Mesenchymal stem cell (in vitro differentiated cells and primary cell): Measurements from ENCODE around the gene ITGA11.

Source experiments
- DNase-seq: peaks from one replicate; pipeline ENCODE4 v3.0.0-alpha.2; 2013
- H2AFZ ChIP-seq: one replicate; pipeline ENCODE4 v1.6.1; 2013; ENCODE audit warnings: low read depth, mild to moderate bottlenecking, control low read depth, inconsistent platforms, low read length, moderate library complexity
- H2AK5ac ChIP-seq: 2 replicates; pipeline ENCODE4 v1.6.1; 2013; ENCODE audit warnings: low read length, moderate library complexity, mild to moderate bottlenecking, inconsistent platforms; ENCODE audit not compliant: severe bottlenecking
- H2BK120ac ChIP-seq: one replicate; pipeline ENCODE4 v1.6.1; 2013; ENCODE audit warnings: low read depth, mild to moderate bottlenecking, inconsistent platforms, low read length, moderate library complexity
- H2BK12ac ChIP-seq, 2 experiments: one replicate each; pipeline ENCODE4 v1.6.1; 2013; ENCODE audit warnings: inconsistent platforms in 2 of 2, low read length in 2 of 2, mild to moderate bottlenecking in 2 of 2, moderate library complexity in 2 of 2, control low read depth in 1 of 2
- H2BK15ac ChIP-seq: one replicate; pipeline ENCODE4 v1.6.1; 2013; ENCODE audit warnings: mild to moderate bottlenecking, low read depth, inconsistent platforms; ENCODE audit not compliant: poor library complexity, severe bottlenecking
- H2BK5ac ChIP-seq: 2 replicates; pipeline ENCODE4 v1.6.1; 2013; ENCODE audit warnings: low read depth, mild to moderate bottlenecking, low read length, control low read depth, inconsistent platforms; ENCODE audit not compliant: poor library complexity, severe bottlenecking
- H3K14ac ChIP-seq, 2 experiments: one replicate each; pipeline ENCODE4 v1.6.1; 2013; ENCODE audit warnings: inconsistent platforms in 2 of 2, low read length in 2 of 2, control low read depth in 1 of 2, mild to moderate bottlenecking in 1 of 2, moderate library complexity in 1 of 2
- H3K18ac ChIP-seq, 2 experiments: one replicate each; pipeline ENCODE4 v1.6.1; 2013; ENCODE audit warnings: inconsistent platforms in 2 of 2, low read length in 2 of 2, control low read depth in 1 of 2, low read depth in 1 of 2, mild to moderate bottlenecking in 1 of 2
- H3K23ac ChIP-seq, 2 experiments: one replicate each; pipeline ENCODE4 v1.6.1; 2013; ENCODE audit warnings: inconsistent platforms in 2 of 2, low read length in 2 of 2, mild to moderate bottlenecking in 2 of 2, moderate library complexity in 2 of 2, control low read depth in 1 of 2
- H3K27ac ChIP-seq: 2 replicates; pipeline ENCODE4 v1.5.1; 2013; ENCODE audit warnings: mild to moderate bottlenecking, moderate library complexity, low read length, control low read depth, inconsistent platforms; ENCODE audit not compliant: poor library complexity, severe bottlenecking
- H3K27me3 ChIP-seq, 2 experiments: 2 replicates each; pipeline versions ENCODE4 v1.6.1 to v1.7.0; 2013; ENCODE audit warnings: low read length in 2 of 2, mild to moderate bottlenecking in 2 of 2, moderate library complexity in 2 of 2, control low read depth in 1 of 2, inconsistent platforms in 1 of 2; ENCODE audit not compliant: control insufficient read depth in 1 of 2, insufficient read depth in 1 of 2
- H3K36me3 ChIP-seq, 2 experiments: 2 replicates each; pipeline versions ENCODE4 v1.6.1 to v1.7.0; 2013; ENCODE audit warnings: low read length in 2 of 2, control low read depth in 1 of 2, inconsistent platforms in 1 of 2, low read depth in 1 of 2, mild to moderate bottlenecking in 1 of 2; ENCODE audit not compliant: insufficient read depth in 2 of 2, control insufficient read depth in 1 of 2
- H3K4ac ChIP-seq, 2 experiments: one replicate each; pipeline ENCODE4 v1.6.1; 2013; ENCODE audit warnings: inconsistent platforms in 2 of 2, low read length in 2 of 2, mild to moderate bottlenecking in 2 of 2, moderate library complexity in 2 of 2, control low read depth in 1 of 2, low read depth in 1 of 2
- H3K4me1 ChIP-seq: 2 replicates; pipeline ENCODE4 v1.6.1; 2013; ENCODE audit warnings: low read depth, low read length, control low read depth; ENCODE audit not compliant: control insufficient read depth, insufficient read depth
- H3K4me2 ChIP-seq: 2 replicates; pipeline ENCODE4 v1.6.1; 2013; ENCODE audit warnings: low read length, mild to moderate bottlenecking, inconsistent platforms; ENCODE audit not compliant: poor library complexity, severe bottlenecking
- H3K4me3 ChIP-seq, 2 experiments: 2 replicates each; pipeline versions ENCODE4 v1.5.1 to v1.7.0; 2013; ENCODE audit warnings: low read length in 2 of 2, mild to moderate bottlenecking in 2 of 2, control low read depth in 1 of 2, low read depth in 1 of 2; ENCODE audit not compliant: insufficient read depth in 1 of 2
- H3K79me1 ChIP-seq: replicated peaks from 2 replicates; pipeline ENCODE4 v1.6.1; 2013; ENCODE audit warnings: mild to moderate bottlenecking, control low read depth, low read length, inconsistent platforms; ENCODE audit not compliant: poor library complexity, severe bottlenecking
- H3K9ac ChIP-seq: 2 replicates; pipeline ENCODE4 v1.7.0; 2013; ENCODE audit warnings: mild to moderate bottlenecking, low read length, moderate library complexity
- H3K9me3 ChIP-seq: 2 replicates; pipeline ENCODE4 v1.7.0; 2013; ENCODE audit warnings: mild to moderate bottlenecking, low read length; ENCODE audit not compliant: control insufficient read depth
- H4K8ac ChIP-seq: one replicate; pipeline ENCODE4 v1.6.1; 2013; ENCODE audit warnings: inconsistent platforms, mild to moderate bottlenecking, low read length, moderate library complexity
- H4K91ac ChIP-seq: one replicate; pipeline ENCODE4 v1.6.1; 2013; ENCODE audit warnings: mild to moderate bottlenecking, low read length, inconsistent platforms
- WGBS: methylation state at CpG from one replicate; pipeline ENCODE4 v1.1.7; 2013; ENCODE audit warnings: mixed read lengths; 5-methylcytosine and 5-hydroxymethylcytosine counted together

Gene ITGA11

GRCh38 chr15:68368731-68369435 is 63.1 kb downstream of the ITGA11 start:
- H2BK12ac ChIP-seq = no peak overlapping the region
- no peak overlapping the region for H3K4me3 ChIP-seq
- H3K27me3 ChIP-seq = no peaks in the 10 kb centered on the region
- peaks cover 28% of the 10 kb centered on the region for H3K4me1 ChIP-seq
- H3K23ac ChIP-seq = no peak overlapping the region
- no peak overlapping the region for H2BK15ac ChIP-seq
- H3K18ac ChIP-seq = peak overlapping the region; percentile 4 to 52
- H3K4ac ChIP-seq = peak overlapping the region in 1 of 2 experiments; percentile 20
- WGBS = 90% methylated on average over 9 of the region's 9 CpGs
- DNase-seq = peak; percentile 73
- no peak overlapping the region for H3K4me2 ChIP-seq
- peak overlapping the region; percentile 56 for H4K8ac ChIP-seq
- no peak overlapping the region for H3K14ac ChIP-seq
- H3K79me1 ChIP-seq = peaks cover 27% of the 10 kb centered on the region
- no peaks in the 10 kb centered on the region for H3K9me3 ChIP-seq
- H3K36me3 ChIP-seq = peaks cover 0 to 91% of the 10 kb centered on the region in 2 experiments
- H2BK5ac ChIP-seq = no peak overlapping the region
- H2BK120ac ChIP-seq = no peak overlapping the region
- no peak overlapping the region for H3K27ac ChIP-seq
- H2AK5ac ChIP-seq = no peak overlapping the region
- peak overlapping the region; percentile 70 for H4K91ac ChIP-seq
- peak overlapping the region; percentile 15 for H3K9ac ChIP-seq
- H2AFZ ChIP-seq = no peak overlapping the region

GRCh38 chr15:68367992-68368391 is 64.0 kb downstream of the ITGA11 start:
- Histone ChIP-seq H3K27me3 (no peaks in the 10 kb centered on the region), H3K79me1 (peaks cover 23% of the 10 kb centered on the region), H3K4me2 (no peak overlapping the region), H3K14ac (no peak overlapping the region), H3K36me3 (peaks cover 0 to 88% of the 10 kb centered on the region in 2 experiments), H2BK12ac (peak overlapping the region; percentile 60 to 81), H3K4ac (peak overlapping the region; percentile 0 to 6), H4K8ac (no peak overlapping the region), H3K4me3 (no peak overlapping the region), H2AK5ac (peak overlapping the region; percentile 27), H2AFZ (no peak overlapping the region), H4K91ac (peak overlapping the region; percentile 54), H3K9ac (peak overlapping the region; percentile 15), H2BK5ac (no peak overlapping the region), H3K4me1 (peaks cover 28% of the 10 kb centered on the region), H3K23ac (no peak overlapping the region), H3K18ac (peak overlapping the region; percentile 2 to 26), H2BK15ac (no peak overlapping the region), H3K27ac (no peak overlapping the region), H2BK120ac (peak overlapping the region; percentile 8), H3K9me3 (no peaks in the 10 kb centered on the region)
- WGBS = 73% methylated on average over 5 of the region's 5 CpGs
- DNase-seq = no peak

GRCh38 chr15:68367226-68367625 is 64.7 kb downstream of the ITGA11 start:
- Histone ChIP-seq H2BK5ac (no peak overlapping the region), H4K91ac (no peak overlapping the region), H2BK120ac (peak overlapping the region; percentile 6), H4K8ac (no peak overlapping the region), H3K27me3 (no peaks in the 10 kb centered on the region), H3K18ac (no peak overlapping the region), H3K36me3 (peaks cover 5 to 83% of the 10 kb centered on the region in 2 experiments), H3K23ac (no peak overlapping the region), H3K9ac (no peak overlapping the region), H2AFZ (no peak overlapping the region), H3K27ac (no peak overlapping the region), H3K9me3 (no peaks in the 10 kb centered on the region), H2AK5ac (no peak overlapping the region), H3K4me3 (no peak overlapping the region), H3K4me2 (no peak overlapping the region), H3K4ac (no peak overlapping the region), H3K79me1 (peaks cover 18% of the 10 kb centered on the region), H3K14ac (no peak overlapping the region), H3K4me1 (peaks cover 25% of the 10 kb centered on the region), H2BK15ac (peak overlapping the region; percentile 26), H2BK12ac (peak overlapping the region in 1 of 2 experiments; percentile 78)
- 82% methylated on average over 4 of the region's 4 CpGs for WGBS
- no peak for DNase-seq

GRCh38 chr15:68366314-68366713 is 65.6 kb downstream of the ITGA11 start:
- Histone ChIP-seq H3K23ac (no peak overlapping the region), H3K9me3 (no peaks in the 10 kb centered on the region), H2AK5ac (no peak overlapping the region), H4K8ac (peak overlapping the region; percentile 83), H3K4ac (peak overlapping the region; percentile 9 to 54), H3K27ac (no peak overlapping the region), H3K4me1 (peaks cover 24% of the 10 kb centered on the region), H3K4me2 (no peak overlapping the region), H3K79me1 (peaks cover 15% of the 10 kb centered on the region), H3K18ac (peak overlapping the region; percentile 14 to 83), H2AFZ (no peak overlapping the region), H4K91ac (peak overlapping the region; percentile 71), H2BK5ac (no peak overlapping the region), H2BK12ac (peak overlapping the region; percentile 37 to 59), H2BK15ac (peak overlapping the region; percentile 82), H3K9ac (no peak overlapping the region), H3K4me3 (no peak overlapping the region), H3K27me3 (no peaks in the 10 kb centered on the region), H3K14ac (no peak overlapping the region), H3K36me3 (peaks cover 5 to 81% of the 10 kb centered on the region in 2 experiments), H2BK120ac (peak overlapping the region; percentile 21)
- DNase-seq = no peak
- 62% methylated on average over 6 of the region's 9 CpGs for WGBS
